UCSD-AML1 (cell line): ENCODE results near the gene FUT7.
A peak's percentile ranks its signal among the peaks of the same experiment; 100 is the strongest.

Experiments used
- DNase-seq: peaks from one replicate; lab custom pipeline; 2025; ENCODE audit not compliant: unreplicated experiment; lab: John Stamatoyannopoulos, UW

The FUT7 gene, protein sequence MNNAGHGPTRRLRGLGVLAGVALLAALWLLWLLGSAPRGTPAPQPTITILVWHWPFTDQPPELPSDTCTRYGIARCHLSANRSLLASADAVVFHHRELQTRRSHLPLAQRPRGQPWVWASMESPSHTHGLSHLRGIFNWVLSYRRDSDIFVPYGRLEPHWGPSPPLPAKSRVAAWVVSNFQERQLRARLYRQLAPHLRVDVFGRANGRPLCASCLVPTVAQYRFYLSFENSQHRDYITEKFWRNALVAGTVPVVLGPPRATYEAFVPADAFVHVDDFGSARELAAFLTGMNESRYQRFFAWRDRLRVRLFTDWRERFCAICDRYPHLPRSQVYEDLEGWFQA

DNA sequence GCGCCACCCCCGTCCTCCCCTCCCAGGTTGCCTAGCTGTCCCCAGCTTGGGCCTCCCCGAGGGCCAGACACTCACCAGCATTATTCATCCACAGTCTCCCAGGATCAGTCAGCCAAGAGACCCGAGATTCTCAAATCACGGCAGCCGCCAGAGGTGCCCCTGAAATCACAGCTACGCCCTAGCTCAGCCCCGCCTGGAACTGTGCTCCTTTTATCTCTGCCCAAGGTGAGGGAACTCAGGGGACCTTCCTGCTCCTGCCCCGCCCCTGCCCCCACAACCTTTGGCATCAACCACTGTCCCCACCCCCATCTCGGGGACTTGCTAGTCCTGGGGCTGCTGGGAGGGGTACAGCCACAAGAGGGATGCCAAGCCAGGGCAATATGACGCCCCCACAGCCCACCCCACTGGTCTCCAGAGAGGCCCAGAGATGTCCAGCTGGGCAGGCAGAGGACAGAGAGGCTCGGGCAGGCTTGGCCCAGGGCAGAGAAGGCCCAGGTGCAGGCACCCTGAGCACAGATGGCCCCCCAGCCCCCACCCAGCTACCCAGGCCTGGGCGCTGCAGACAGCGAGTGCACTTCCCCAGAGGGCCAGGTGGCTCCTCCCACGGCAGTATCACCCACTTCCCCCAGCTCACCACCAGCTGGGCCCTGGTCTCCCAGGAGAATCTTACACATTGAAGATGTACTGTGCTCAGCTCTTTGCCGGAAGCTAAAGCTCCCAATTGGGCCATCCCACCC, at the start of gene FUT7:
FUT7 (minus strand) TSS at position 185 of the 737 bp plus-strand sequence; CDS start at position 88, 97 bp downstream.
- peak; percentile 64 for DNase-seq

DNA sequence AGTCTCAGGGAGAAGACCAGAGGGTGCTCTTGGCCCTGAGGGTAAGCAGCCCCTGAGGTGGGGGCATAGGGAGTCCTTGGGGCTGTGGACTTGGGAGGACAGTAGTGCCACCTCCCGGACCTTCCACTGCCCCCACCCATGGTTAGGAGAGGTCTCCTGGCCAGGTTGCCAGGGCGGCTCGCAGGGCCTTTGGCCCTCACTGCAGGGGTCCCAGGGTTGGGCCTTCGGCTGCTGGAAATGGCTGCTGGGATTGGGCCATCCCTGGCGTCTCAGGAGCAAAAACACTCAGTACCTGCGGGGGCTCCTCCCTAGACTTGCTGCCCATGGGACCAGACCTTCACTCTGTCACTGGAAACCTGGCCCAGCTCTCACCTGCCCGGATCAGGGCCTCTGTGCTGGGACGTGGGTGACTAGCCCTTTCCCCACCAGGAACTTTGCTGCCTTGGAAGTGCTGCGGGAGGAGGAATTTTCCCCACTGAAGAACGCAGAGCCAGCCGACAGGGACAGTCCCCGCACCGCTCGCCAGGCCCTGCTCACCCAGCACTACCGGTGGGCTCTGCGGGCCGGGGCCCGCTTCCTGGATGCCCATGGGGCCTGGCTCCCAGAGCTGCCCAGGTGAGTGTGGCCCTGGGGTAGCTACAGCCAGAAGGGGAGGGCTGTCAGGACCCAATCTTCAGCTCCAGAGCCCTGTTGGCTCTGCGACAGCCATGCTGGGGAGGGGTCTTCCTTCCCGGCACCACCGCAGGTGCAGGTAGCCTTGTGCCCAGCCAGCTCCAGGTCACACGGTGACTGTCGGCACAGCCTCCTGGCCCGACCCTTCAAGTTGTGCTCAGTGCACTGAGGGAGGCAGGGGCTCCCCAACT, 48.6 kb upstream of the FUT7 start:
- DNase-seq = no peak

DNA sequence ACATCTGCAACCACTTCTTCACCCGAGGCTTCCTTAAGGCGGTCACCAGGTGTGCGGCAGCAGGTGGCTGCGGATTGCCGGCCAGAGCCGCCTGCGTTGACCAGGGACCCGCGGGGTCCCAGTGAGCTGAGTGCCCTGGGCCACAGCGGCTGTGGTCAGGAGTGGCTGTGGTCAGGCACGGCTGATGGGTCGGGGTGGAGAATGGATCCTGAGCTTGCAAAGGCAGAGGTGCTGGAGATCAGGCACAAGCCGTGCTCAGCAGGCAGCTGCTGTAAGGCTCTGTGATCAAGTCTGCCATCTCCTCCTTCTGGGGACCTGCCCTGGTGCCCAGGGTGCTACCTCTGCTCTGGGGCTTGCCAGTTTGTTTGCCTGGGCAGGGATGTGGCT, 47.5 kb upstream of the FUT7 start:
- no peak for DNase-seq

DNA sequence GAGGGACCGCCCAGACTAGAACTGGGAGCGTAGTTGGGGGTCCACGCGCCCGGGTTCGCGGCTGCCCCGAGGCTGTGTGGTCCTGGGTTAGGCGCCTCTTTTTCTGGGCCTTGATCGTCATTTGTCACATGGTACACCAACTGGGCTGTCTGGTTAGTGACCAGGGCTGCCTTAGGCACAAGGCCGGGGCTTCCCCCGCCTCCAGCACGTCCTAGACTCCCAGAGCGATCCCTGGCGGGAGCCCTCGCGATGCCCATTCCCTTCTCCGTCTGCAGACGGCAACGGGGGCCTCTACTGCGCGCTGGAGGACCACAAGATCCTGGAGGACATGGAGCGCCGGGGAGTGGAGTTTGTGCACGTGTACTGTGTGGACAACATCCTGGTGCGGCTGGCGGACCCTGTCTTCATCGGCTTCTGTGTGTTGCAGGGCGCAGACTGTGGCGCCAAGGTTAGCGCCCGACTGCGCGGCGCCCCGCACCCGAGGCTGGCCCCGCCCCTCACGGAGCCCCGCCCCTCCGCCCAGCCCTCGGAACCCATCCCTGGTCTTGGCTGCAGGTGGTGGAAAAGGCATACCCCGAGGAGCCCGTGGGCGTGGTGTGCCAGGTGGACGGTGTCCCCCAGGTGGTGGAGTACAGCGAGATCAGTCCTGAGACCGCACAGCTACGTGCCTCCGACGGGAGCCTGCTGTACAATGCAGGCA, 47.0 kb upstream of the FUT7 start:
- DNase-seq = no peak

DNA sequence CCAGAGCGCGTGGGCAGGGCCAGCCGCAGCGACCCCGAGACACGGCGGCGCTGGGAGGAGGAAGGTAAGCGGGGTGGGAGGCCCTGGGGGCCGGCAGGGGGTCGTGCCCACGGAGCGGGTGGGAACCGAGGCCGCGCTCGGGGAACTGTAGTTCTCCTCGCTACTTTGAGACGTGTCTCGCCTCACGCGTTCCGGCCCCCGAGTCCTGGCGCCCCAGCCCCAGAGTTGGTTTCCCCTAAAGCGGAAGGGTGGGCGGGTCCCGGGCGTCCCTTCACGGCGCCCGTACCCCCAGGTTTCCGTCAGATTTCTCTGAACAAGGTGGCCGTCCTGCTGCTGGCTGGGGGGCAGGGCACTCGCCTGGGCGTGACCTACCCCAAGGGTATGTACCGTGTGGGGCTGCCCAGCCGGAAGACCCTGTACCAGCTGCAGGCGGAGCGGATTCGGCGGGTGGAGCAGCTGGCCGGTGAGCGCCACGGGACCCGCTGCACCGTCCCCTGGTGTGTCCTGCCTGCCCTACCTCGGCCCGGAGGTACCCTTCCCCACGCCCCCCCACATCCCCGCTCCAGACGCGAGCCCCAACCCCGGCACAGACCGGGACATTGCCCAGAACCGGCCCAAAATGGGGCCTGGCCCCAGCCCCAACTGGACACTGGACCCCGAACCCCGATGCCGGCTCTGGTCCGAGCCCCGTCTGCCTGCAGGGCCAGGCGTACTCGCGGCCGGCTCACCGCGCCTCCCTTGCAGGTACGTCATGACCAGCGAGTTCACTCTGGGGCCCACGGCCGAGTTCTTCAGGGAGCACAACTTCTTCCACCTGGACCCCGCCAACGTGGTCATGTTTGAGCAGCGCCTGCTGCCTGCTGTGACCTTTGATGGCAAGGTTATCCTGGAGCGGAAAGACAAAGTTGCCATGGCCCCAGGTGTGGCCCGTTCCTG, 46.1 kb upstream of the FUT7 start:
- DNase-seq = no peak

DNA sequence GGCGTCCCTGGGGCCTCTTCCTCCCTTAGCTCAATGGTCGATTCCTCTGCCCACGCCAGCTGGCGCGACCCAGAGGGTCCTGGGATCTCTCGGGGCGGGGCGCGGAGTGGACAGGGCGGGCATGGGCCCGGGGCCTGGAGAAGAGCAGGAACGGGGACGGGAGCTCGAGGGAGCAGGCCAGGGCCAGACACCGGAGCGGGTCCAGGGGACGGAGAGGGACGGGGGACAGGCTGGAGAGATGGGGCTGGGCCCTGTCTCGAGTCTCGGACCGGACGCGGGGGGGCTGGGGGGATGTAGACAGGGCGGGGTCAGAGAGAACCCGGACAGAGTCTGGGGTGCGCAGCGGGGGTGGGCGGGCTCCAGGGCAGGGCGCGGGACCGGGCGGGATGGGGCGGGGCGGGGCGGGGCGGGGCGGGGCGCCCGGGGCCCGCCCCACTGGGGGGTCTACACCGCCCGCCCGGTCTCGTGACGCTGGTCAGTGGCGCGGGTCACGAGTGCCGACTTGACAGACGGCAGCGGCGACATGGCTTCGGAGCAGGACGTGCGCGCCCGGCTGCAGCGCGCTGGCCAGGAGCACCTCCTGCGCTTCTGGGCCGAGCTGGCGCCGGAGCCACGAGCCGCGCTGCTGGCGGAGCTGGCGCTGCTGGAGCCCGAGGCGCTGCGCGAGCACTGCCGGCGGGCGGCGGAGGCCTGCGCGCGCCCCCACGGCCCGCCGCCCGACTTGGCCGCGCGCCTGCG, 45.3 kb upstream of the FUT7 start, which contains the start of gene UAP1L1:
UAP1L1 (plus strand) TSS at position 508 of the 738 bp plus-strand sequence; CDS start at position 524, 16 bp downstream.
- DNase-seq = peak; percentile 47

DNA sequence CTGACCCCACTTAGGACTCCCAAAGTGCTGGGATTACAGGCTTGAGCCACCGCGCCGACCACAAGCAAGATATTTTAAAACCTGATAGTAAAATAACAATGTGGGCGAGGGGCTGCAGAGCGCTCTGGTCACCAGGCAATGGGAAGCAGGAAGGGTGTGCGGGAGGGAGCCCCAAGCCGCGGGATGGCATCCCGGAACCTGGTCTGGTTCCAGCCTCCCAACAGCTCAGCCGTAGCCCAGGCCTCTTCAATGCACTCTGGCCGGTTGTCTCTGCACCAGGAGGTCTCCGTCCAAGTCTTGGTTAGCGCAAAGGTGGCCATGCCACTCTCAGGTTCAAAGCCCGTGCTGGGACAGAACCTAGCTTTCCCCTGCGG, 44.7 kb upstream of the FUT7 start:
- no peak for DNase-seq

DNA sequence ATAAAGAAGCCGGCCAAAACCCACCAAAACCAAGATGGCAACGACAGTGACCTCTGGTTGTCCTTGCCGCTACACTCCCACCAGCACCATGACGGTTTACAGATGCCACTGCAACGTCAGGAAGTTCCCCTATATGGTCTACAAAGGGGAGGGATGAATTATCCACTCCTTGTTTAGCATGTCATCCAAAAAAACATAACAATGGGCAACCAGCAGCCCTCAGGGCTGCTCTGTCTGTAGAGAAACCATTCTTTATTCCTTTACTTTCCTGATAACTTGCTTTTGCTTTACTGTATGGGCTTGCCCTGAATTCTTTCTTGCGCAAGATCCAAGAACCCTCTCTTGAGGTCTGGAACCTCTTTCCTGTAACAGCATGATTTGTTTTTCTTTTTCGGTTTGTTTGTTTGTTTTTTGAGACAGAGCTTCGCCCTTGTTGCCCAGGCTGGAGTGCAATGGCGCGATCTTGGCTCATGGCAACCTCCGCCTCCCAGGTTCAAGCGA, 43.4 kb upstream of the FUT7 start:
- no peak for DNase-seq

DNA sequence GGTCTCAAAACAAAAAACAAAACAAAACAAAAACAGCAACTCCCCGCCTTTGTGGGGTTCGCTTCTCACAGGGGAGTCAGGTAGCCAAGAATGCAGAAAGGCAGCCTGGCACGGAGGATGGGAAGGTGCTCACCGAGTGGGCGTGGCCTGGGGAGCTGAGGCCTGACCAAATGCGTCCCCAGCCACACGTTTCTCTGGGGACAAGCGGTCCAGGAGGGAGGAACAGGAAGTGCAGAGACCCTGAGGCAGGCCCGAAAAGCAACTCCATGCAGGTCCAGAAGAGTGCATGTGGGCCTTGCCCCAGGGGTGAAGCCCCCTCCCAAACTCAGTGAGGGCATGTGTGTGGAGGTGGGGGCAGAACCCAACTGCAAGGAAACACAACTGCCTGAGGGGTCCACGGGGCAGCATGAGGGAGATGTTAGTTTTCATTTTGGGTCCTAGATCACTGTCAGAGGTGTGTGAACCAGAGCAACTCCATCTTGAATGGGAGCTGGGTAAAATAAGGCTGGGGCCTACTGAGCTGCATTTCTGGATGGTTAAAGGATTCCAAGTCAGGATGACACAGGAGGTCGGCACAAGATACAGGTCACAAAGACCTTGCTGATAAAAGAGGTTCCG, 42.9 kb upstream of the FUT7 start:
- no peak for DNase-seq

DNA sequence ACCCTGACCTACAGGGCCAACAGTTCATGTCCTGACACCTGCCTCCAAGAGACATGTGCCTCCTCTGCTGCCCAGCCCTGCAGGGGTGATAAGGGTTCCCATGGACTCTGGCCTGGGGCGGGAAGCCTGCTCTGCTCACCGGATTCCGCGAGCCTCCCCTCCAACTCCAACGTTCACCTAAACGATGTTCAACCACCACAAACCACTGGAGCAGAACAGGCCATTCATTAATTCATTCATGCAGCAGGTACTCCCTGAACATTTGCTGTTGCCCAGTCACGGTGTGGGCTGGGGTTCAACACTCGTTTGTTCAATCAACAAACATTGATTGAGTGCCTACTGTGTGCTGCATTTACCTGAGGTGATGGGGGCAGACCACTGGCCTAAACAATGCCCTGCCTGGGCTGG, 42.1 kb upstream of the FUT7 start:
- no peak for DNase-seq

DNA sequence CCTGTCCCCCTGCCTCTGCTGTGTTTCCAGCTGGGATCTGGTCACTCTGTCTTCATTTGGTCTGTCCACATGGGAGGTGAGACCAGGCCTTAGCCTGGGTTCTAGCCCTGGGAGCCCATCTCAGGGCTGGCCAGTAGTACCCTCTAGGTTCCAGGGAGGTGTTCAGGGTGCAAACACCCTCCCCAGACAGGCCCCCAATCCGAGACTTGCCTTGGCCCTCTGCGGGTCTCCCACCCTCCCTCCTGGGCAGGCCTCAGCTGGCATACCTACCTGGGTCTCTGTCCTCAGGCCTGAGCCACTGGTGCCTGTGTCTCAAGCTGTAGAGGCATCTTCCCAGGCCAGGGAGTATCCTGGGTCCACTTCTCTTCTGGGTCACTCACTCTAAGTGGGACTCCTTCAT, 39.4 kb upstream of the FUT7 start:
- DNase-seq = no peak

DNA sequence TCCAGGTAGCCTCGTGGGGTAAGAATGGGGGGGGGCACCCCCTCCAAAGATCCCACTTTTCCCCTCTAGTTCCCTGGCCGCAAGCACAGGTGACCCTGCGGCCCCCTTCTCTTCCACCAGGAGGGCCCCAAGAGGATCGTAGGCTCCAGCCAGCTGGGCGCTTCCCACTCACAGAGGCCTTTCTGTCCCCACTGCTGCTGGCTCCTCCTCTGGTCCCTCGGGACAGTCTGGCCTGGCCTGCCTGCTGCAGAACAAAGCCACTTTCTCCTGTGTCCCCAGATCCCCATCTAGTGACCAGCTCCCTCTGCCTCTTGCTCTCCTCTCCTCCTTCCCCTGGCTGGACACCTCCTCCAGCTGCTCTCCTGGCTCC, 39.0 kb upstream of the FUT7 start:
- no peak for DNase-seq

DNA sequence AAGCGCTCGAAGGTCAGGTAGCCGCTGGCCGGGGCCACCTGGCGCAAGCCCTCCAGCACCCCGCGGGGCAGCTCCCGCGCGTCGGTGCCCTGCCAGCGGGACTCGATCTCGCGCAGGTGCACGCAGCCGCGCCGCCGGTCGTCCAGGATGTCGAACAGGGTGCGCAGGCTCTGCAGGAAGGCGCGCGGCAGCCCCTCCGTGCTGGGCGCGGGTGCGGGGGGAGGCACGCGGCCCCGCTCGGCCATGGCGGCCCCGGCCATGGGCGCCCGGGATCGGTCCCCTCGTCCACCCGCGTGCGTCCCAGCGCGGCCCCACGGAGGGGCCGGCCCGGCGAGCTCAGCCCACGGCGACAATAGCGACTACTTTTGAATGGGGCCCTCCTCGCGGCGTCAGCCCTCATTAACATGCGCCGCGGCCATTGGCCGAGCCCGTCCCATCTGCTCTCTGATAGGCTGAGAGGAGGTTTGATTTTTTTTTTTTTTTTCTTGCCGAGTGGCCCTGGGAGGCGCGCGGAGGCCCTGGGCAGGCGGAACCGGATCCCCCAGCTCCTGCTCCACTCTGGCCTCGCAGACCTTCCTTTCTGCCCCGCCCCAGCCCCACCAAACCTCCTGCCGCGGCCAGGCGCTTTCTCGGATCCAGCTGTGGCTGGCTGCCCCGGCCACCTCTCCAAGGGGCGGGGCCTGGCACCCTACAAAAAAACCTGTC, 38.5 kb upstream of the FUT7 start, which contains the start of gene SAPCD2:
SAPCD2 (minus strand) TSS at position 357 of the 705 bp plus-strand sequence; CDS start at position 260, 97 bp downstream.
- peak; percentile 89 for DNase-seq

DNA sequence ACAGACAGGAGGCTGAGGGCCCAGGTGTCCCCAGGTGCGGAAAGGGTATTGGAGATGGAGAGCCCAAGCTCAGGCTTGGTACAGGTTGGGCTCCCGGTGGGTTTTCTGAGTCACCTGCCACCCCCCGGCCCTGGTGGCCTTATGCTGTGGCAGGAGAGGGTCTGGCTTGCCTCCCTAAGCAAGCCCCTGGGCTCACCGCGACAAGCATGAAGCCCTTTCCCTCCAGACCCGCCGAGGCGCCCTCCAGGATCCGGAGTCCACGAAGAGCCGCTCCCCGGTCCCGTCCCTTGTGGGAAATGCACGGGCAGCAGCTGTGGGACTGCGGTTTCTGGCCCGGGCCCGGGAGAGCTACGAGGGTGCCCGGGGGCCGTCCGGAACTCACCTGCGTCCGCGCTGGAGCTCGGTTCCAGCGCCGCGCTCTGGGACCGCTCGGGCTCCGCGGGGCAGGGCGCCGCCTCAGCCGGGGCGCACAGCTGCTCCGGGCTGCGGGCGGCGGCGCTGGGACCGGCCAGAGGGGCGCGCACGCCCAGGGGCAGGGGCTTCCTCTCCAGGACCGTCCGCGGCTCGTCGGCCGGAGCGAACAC, 37.7 kb upstream of the FUT7 start:
- DNase-seq = no peak

DNA sequence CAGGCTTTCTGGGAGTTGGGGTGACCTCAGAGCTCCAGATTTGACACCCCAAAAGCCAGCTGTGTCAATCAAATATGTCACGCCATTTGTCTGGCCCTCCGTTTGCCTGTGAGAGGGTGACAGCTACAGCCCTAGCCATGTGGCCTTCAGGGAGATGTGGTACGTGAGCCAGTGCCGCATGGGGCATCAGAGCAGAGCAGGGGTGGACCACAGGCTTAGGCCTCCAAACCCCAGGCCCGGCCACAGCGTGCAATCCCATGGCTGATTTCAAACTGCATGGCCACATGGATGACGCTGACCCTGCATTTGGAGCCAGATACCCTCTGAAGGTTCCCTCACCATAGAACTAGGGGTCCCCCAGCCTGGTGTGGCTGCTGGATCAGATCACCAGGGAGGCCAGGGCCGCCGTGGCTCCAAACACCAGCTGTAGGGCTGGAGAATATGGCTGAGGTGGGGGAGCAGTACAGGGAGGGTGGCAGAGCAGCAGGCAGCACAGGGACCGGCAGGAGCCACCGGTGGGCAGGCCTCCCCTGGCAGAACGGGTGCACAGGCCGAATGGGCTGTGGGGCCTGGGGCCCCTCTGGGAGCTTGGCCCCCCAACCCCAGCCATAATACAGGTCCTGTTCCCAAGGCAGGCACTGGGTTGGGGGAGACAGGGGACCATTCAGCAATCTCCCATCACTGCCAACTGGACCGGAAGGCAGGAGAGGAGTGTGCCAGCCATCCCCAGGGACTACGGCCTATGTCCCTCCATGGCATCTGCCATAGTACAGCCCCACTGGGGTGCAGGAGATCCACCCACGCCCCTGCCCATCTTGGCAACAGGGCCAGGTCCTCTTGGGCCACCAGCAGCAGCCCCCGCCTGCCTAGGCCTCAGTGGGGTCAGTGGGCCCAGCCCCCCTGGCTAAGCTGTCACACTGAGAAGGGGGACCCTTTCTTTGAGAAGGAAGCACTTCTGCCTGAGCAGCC, 36.9 kb upstream of the FUT7 start:
- DNase-seq = no peak

DNA sequence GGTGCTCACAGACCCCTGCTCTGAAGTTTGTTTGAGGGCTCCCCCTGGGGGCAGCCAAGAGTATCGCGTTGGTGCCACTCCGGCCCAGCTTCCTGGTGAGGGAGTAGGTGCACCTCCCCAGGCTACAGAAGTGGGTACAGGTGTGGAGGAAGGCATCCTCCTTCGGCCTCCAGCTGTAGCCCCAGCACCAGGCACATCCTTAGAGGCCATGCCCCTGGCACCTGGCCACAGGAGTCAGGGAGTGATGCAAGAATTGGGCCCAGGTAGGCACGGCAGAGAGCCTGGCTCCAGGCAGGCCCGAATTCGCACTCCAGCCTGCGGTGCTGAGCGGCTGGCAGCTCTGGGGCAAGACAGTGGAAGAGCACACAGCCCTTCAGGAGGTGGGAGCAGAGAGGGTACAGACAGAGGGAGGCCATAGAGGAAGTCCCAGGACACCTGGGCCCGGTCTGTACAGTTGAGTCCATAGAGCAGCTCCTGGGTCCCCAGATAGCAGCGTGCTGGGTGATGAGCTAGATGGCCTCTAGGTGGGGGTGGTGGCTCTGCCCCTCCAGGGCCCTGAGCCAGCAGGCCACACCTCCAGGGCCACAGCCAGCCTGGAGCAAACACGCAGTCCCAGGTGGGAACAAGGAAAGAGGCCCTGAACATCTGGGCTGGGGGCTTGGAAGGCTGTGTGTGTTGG, 36.1 kb upstream of the FUT7 start:
- DNase-seq = peak; percentile 77
